ENCODE data around the gene DLX1.

The DLX1 gene

DNA sequence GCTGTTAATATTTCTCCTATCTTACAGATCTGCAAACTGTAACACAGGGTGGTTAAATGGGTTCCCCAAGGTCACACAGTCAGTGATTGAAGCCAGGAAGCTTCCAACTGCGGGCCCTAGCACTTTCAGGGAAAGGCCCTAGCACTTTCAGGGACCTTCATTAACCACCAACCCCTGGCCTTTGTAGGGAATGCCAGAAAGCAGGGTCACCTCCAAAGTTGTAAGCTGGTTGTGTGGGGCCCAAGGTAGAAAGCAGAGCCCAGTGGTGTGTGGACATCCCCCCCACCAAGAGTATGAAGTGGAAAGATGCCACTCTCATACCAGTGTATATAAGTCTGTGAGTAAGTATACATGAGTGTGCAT is 13.0 kb downstream of the DLX1 start:
- DNase-seq (ENCODE audit: low read depth, low spot score), result no peak

DNA sequence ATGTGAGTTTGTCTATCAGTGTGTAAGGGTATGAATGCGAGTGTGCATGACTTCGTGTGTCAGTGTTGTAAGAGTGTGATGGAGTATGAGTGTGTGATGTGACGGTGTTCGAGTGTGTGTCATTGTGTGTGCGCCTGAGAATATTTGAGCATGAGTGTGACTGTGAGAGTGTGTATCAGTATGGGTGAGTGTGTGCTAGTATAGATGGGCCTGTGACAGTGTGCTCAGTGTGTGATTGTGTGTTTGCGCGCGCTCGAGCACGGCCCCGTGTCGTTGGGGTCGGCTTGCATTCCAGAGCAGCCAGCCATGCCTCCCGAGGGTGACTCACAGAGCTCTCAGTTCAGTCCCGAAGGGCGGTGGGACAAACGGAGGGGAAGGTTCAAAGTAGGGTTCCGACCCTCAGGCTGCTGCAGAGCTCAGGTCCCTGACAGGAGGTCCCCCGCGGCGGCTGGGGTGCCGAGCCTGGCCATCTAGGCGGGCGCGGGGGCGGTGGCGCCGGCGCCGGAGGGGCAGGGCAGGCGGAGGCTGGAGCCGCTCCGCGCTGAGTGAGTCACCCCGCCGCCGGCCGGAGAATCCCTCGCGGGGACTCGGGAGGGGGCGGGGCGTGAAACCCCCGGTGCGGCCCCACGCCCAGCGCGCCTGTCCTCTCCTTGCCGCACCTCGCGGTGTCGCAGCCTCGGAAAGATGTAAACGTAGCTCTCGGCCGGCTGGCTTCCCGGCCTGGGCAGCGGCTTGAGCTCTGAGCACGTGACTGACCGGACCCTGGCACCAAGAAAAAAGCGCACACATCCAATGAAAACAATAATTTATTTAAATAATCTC is 13.6 kb downstream of the DLX1 start:
- DNase-seq (ENCODE audit: low read depth, low spot score), result no peak

DNA sequence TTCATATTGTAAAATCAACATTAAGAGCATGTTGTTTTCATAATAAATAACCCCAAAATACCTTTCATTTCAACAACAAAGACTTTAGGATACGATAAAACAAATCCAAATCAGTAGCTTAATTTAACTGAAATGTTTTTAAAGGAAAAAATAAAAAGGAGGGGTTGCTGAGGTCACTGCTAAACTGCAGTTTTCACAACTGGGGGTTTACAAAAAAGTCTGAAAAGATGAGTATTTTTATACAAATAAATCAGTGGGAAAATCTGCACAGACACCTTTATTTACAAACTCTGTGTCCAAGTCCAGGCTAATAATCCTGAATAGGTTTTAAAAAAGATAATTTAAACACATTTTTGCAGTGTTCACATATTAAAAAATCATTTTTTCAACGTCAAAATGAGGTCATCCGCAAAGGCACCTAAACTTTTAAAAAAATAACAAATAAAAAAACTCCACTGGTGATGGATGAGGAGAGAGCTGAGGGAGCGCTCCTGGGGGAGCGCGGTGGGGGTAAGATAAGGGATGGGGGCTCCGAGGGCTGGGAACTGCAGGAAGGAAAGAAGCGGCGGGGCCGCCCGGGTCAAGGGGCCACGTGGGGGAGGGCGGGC is 14.3 kb downstream of the DLX1 start:
- DNase-seq (ENCODE audit: low read depth, low spot score), result no peak

DNA sequence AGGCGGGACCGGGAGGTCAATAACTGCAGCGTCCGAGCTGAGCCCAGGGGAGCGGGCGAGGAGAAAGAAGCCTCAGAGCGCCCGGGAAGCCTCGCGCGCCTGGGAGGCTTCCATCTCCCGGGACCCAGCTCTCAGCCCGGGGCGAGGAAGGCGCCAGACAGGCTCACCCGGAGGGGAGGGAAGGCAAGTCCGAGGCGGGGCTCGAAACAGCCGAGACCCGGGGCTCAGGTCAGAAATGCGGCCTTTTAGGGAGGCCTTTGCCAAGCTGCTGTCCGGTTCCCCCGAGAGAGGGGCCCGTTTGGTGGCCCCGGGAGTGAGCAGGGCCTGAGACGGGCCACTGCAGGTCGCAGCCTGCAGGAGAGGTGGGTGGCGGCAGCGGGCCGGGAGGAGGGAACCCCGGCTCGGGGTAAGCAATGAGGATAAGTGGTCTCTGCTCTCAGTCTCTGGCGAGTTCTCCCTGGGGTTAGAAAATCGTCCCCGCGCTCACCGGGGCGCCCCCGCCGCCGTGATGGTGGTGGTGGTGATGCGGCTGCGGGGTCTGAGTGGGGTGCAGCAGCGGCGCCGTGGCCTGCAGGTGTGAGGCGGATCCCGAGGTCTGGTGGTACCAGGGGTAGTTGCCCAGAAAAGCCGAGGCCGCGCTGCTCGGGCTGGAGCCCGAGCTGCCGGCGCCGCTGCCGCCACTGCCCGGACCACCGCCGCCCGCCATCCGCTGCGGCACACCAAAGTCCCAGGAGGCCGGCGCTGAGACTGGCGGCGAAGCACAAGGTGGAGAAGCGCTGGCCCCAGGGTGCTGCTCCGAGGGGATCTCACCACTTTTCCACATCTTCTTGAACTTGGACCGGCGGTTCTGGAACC is 15.0 kb downstream of the DLX1 start:
- no peak for DNase-seq (ENCODE audit: low read depth, low spot score)

DNA sequence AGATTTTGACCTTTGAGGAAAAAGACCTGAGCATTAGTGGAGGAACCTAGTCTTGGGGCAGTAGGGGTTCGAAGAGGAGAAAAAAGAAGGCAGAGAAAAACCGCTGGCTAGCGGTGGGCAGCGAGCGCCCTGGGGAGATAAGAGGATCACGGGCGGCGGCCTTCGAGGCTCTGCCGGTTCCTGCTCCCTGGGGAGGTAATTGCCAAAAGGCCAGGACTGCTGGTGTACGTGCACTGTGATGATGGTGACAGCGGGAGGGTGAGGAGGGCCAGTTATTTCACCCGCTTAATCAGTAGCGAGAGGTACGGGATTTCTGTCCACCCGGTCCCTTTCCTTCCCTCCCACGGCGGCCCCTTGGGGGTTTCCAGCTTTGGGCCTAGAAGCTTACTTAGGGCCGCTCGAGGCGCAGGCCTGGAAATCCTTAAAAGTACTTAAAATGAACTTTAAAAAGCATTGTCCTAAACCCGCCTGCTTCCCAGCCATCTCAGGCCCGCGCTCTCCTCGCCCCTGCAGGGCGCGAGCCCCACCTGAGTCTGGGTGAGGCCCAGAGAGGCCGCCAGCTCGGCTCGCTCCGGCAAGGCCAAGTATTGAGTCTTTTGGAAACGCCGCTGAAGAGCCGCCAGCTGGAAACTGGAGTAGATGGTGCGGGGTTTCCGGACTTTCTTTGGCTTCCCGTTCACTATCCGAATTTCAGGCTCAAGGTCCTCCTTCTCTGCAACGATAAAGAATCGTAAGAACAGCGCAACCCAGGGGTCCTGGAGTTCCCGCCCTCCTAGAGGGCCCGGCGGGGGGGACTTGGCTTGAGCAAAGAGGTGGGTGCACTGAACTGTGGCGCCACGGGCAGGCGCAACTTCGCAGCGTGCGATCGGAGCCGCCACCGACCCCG is 15.9 kb downstream of the DLX1 start:
- DNase-seq (ENCODE audit: low read depth, low spot score), result no peak

DNA sequence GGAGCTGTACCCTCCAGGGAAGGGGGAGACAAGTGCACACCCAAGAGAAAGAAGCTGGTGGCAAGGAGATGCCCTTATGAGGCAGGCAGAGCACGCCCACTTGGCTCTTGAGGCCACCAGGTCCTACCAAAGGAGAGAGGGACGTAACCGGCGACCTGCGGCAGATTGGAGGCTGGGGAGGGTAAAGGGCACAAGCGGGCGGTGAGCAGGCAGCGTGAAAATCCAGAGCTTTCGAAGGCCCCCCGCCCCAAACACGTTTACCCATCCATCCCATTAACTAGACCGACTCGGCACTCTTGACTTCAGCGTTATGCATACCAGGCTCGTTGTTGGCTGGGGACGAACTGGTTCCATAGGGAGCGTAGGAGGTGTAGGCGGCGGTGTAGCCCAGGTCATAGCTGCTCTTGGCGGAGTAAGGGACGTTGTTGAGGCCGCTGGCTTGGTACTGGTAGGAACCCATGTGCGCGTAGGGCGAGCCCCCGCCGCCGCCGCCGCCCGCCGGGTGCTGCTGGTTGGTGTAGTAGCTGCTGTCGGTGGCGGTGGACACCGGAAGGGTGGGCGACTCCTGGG is 16.6 kb downstream of the DLX1 start:
- DNase-seq (ENCODE audit: low read depth, low spot score), result no peak

DNA sequence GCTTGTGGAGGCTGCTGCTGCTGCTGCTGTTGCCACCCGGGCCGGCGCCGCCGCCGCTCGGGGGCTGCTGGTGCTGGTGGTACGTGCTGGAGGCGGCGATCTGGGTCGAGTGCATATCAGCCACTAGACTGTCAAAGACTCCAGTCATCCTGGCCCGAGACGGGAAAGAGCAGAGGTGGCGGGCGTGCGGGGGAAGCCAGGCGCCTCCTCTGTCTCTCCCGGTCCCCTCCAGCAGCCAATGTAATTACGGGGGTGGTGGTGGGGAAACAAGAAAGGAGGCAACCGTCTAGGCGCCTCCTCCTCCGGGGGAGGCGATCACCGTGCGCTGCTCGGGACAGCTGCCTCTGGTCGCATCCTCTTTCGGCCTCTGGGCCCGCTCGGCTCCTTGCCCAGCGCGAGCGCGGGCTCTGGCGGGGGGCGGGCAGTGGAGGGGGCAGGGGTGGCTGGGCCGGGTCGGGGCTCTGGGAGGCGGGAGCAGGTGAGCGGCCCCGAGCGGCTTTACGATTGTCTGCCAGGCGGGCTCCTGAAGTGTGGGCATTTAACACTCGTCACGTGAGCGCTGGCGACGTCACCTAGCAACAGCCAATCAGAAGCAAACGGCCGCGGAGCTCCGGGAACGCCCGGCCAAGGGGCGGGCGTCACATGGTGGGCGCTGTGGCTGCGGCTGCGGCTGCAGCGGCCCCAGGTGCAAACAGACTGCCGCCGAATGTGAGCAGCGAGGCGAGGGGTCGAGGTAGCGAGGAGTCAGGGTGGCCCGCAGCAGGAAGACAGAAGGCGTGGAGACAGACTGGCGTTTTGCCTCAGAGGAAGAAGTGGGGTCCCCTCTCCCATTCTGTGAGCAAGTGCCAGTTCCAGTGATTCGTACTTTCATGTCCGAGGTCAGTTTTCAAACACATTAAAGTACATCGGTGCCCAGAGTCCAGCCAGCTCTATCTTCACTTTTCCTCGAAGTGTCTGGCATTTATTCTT is 17.4 kb downstream of the DLX1 start, which contains the start of gene DLX2:
Gene DLX2, minus strand, starts transcription at position 510 of the 969 bp plus-strand sequence. Its CDS starts 362 bp downstream, at position 148.
- no peak for DNase-seq (ENCODE audit: low read depth, low spot score)

DNA sequence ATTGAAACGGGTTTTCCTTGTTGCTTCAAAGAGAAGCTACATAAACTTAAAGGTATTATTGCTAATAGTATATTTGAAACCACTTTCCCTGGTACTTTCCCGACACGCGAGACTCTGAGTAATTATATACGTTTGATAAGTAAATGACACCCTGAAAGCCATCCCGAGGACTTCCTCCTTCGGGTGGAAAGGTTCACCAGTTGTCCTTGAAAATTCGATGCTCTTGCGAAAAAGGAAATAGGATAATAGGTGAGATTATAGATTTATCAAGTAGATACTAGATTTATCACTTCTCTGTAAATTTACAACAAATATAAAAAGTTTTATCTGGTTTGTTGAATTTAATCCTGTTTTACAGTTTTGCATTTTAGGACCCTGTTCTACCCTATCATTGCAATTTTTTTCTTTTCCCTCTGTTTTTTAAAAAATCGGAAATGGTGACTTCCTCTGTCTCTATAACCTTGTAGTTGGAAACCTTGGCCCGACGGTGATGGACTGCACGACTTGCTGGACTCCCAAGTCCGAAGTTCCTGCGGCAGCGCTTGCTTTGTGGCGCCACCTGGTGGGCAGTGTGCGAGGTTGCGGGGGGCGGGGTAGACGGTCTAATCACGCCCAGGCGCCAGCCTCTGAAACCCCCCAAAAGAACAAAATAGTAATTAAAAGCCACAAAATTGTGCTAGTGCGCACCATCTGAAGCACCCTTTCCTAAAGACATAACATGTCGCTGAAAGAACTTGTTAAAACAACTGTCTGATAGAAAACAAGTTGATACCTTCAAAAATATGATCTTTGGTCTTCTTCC is 18.4 kb downstream of the DLX1 start:
- peak; percentile 44 for DNase-seq (ENCODE audit: low read depth, low spot score)

DNA sequence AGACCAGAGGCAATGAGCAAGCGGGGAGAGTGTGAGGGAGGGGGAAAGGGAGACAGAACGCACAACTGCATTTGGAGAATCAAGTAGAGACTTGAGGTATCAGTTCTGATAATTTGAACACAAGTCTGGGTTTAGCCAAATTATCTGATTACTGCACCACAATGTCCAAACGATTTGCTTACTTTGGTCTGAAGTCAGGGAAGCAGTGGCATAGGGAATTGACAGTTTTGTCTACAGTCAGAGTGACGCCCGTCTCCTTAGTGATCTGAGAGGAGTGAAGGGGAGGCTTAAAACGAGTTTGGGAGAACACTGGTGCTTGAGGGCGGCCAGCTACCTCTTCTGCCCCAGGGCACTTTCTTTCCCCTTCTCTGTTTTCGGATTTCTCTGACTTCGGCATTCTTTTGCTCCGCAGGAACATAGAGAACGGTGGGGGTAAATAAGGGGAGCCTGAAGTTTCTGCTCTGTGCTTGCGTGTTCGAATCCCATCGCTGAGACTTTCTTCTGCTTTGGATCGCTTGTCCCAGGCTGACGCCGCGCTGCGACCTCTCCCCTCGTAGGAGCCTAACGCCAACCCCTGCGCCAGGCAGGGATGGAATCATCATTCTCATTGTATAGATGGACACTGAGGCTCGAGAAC is 20.3 kb downstream of the DLX1 start:
- DNase-seq (ENCODE audit: low read depth, low spot score), result no peak

DNA sequence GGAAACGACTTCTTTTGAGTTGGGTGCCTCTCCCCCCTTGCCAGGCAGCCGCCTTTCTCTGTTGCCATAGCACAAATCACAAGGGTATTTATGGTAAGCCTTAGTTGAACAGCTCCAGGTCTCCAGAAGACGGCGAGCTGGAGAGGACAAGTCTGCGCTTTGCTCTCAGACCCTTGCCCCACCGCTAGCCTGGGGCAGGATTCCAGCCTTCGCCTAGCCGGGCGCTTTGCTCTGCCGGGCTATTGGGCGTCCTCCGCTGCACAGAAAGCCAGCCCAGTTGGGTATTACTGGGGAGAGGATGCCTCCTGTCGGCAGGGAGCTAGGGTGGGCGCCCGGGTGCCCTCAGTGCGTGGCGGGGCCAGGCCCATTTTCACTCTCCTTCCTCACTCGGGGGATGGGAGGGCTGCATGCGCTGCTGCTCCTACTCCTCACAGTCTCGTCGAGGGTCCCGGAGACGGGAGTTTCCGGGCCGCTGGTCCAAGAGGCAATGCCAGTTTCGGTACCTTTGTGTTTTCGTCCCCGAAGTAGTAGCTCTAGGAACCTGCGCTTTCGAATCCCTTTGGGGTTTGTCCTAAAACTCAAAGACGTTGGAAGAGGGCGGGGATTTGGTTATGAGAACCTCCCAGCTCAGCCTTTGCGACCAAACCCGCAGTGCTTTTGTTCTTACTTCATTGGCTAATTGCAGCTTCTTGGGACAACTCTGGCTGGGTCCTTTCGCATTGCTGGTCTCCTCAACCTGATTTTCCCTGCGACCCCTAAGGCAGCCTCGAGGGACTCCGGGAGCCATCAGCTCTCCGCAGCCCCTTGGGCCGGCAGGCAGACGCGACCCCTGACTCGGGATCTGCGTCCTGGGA is 21.0 kb downstream of the DLX1 start:
- DNase-seq (ENCODE audit: low read depth, low spot score), result no peak

DNA sequence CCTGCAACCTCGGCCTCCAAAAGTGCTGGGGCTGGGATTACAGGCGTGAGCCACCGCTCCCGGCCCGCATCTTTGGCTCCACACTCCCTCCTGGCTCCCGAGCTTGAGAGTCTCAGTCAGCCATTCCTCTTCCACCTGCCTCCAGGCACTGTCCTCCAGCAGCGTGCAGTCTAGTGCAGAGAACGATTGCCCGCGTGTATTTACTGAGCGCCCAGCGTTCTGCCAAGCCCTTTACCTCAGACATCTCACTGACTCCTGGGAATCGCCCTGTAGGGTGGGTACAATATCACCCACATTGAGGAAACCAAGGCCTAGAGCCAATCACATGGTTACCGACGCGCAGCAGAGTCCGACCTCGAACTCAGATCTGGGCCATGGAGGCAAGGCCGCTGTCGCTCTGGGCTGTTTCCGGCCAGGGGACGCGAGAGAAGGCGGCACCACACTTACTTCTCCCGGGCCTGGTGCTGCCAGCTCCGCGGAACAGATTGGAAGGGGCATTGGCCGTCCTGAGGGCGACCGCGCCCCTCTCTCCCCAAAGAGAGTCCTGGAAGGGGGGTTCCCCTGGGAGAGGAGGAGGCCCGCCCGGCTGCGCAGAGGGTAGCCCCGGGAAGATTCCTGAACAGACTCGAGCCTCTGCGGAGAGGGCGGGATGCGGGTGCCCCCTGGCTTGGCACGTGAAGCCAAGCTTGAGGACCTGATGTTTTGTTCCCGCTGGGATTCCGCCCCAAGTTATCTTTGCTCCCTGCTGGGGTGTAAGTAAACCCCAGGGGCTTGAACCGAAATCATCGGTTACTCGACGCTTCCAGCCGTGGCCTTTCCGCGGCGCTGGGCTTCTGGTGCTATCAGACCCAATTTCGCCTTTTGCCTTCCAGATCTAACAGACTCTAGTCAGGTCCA is 22.6 kb downstream of the DLX1 start:
- no peak for DNase-seq (ENCODE audit: low read depth, low spot score)

DNA sequence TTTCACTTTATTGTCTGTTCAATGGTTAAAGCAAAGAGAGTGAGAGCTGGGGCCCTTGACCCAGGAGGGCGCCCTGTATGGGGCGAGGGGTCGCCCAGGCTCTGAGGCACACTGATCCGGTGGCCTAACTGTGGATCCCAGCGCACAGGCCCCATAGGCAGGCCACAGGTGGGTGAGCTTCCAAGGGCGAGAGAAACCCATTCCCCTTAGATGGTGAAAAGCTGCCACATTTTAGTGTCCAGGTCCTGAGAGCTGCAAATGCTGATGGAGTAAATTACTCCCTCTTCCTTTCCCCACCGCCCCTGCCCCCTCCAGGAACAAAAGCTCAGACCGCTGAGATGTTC is 23.3 kb downstream of the DLX1 start:
- no peak for DNase-seq (ENCODE audit: low read depth, low spot score)

DNA sequence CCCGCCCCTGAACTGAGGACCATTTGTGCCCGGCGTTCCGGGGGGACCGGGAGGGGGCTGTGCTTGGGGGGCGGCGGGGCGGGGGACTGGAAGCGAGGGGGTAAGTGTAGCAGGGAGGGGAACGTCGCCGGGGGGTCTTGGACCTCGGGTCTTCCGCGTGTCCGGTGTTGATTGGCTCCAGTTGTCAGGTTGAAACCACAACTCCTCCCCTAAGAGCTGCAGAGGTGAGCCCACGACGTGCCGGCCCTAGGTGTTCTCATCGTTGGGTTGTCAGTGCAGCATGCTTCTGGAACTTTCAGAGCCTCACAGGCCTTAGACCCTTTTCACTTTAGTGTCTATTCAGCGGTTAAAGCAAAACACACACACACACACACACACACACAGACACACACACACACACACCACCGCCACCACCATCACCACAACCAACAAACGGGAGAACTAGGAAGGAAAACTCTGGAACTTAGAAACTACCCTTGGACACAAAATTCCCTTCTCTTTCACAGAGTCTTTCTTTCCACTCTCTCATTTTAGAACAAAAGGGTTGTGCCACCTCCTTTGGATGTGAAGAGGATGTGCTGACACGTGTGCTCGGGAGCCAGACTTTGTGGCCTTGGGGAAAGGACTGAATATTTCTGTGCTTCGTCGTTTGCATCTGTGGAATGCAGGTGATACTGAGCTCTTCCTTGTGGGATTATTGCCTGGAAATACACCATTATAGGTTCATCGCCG is 24.1 kb downstream of the DLX1 start:
- DNase-seq (ENCODE audit: low read depth, low spot score), result no peak

DNA sequence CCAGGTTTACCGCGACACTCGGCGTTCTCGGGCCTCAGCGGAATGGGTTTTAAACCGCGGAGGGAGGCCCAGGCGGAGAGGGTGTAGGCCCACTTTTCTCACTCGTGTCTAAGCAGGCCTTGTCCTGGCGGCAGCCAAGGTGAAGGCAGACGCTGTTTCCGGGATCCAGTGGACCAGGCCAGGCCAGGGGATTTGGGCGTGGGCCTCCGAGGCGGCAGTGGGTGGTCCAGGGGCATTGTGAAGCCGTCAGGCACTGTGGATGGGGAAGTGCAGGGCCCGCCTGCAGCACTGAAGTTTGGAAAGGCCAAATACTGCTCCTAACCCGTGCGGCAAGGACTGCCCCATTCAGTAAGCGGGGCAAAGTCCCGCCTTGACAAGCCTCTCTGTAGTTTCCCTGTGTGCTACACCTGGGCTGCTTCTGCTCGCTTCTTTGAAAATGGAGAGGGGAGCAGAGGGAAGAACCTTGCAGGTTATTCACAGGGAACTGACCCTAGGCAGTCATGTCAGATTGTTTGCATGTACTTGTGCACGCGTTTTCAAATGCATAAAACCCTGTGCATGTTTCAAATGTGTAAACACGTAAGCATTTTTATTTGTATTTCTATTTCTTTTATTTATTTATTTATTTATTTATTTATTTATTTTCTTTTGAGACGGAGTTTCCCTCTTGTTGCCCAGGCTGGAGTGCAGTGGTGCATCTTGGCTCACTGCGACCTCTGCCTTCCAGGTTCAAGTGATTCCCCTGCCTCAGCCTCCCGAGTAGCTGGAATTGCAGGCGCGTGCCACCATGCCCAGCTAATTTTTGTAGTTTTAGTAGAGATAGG is 24.9 kb downstream of the DLX1 start:
- no peak for DNase-seq (ENCODE audit: low read depth, low spot score)

DNA sequence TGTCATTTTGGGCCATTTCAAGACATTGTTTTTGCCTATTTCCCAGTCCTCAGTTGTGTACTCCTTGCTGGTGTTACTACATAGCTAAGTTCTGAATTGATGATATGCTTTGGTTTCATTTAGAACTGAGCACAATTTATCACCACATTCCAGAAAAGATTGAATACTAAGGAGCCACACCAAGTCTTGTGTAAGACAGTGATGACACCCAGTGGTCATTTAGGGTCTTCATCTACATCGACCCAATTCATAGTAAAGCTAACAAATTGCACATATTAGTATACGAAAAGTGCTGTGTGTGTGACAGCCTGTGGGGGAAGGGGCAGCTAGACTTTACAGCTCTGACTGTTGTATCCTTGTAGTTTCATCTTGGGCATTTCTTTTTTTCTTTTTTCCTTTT is 28.3 kb downstream of the DLX1 start:
- DNase-seq (ENCODE audit: low read depth, low spot score), result no peak
